D721Med (cell line): Measurements from ENCODE around the gene TMUB1.

Source experiments
- DNase-seq: peaks from one replicate; pipeline ENCODE4 v3.0.0; 2011; ENCODE audit warnings: low spot score; ENCODE audit not compliant: insufficient read length
- FAIRE-seq: peaks from 2 replicates; lab custom pipeline; 2011; peaks lifted over from hg19 to GRCh38; lab: Jason Lieb, UNC
- CTCF ChIP-seq: IDR thresholded peaks from 2 replicates; pipeline ENCODE4 v1.5.1; 2012; ENCODE audit warnings: mild to moderate bottlenecking, control low read depth; ENCODE audit not compliant: insufficient read depth; ENCODE audit errors: missing control alignments

TMUB1 gene

GRCh38 chr7:151082141-151083070, 887 bp downstream of the TMUB1 start:
- DNase-seq (no peak), FAIRE-seq (no peak)
- no peak for TF ChIP-seq CTCF

GRCh38 chr7:151081170-151082101, 1.9 kb downstream of the TMUB1 start:
- DNase-seq (no peak), FAIRE-seq (no peak)
- no peak for TF ChIP-seq CTCF

- FAIRE-seq (no peak), DNase-seq (peak; percentile 94)
- TF ChIP-seq CTCF = no peak
These were observed 2.6 kb downstream of the TMUB1 start, which contains the start of gene FASTK for GRCh38 chr7:151080522-151081169. FASTK (minus strand) TSS chr7:151080809; CDS start chr7:151080766, 43 bp downstream.

GRCh38 chr7:151080067-151080521, 3.2 kb downstream of the TMUB1 start:
- DNase-seq = no peak
- FAIRE-seq = no peak
- TF ChIP-seq CTCF = no peak

GRCh38 chr7:151079199-151079910, 3.9 kb downstream of the TMUB1 start:
- DNase-seq (no peak), FAIRE-seq (no peak)
- no peak for TF ChIP-seq CTCF
